WTC11 (cell line): ENCODE results near the gene PAQR9. TPM values are rescaled to one million over a fixed set of nuclear protein-coding genes. Genes with fewer than 3 reads are reported as not detected.
A peak's percentile ranks its signal among the peaks of the same experiment; 100 is the strongest.

Experiments used
- ATAC-seq: fragments of 200-7000 bp; cut with Tn5 transposase; 2 replicates; pipeline ENCODE4 v1.10.0; 2021; ENCODE audit warnings: mild to moderate bottlenecking, moderate library complexity
- CTCF ChIA-PET: fragments of 300-600 bp; sonication (Branson Sonifier 250); formaldehyde crosslinking; loops from one replicate; lab custom pipeline; 2021; ENCODE audit warnings: antibody characterized with exemption; lab: Charles Lee
- POLR2A ChIA-PET: fragments of 350-600 bp; sonication (Branson Sonifier 250); formaldehyde crosslinking; loops from one replicate; lab custom pipeline; 2021; ENCODE audit warnings: antibody characterized with exemption; lab: Charles Lee
- DNase-seq: peaks from one replicate; pipeline ENCODE4 v3.0.0; 2021; ENCODE audit warnings: low spot score
- H3K27ac Mint-ChIP-seq: 2 replicates; pipeline ENCODE4 v1.8.0; 2021; ENCODE audit warnings: mixed read lengths
- H3K27me3 Mint-ChIP-seq: 2 replicates; pipeline ENCODE4 v1.8.0; 2021; ENCODE audit warnings: low read depth, mild to moderate bottlenecking, moderate library complexity, mixed read lengths
- H3K36me3 Mint-ChIP-seq: 2 replicates; pipeline ENCODE4 v1.8.0; 2021; ENCODE audit warnings: mixed read lengths
- H3K4me1 Mint-ChIP-seq: 2 replicates; pipeline ENCODE4 v1.8.0; 2022; ENCODE audit warnings: mixed read lengths
- H3K4me3 Mint-ChIP-seq: 2 replicates; pipeline ENCODE4 v1.8.0; 2021; ENCODE audit warnings: mild to moderate bottlenecking, moderate library complexity, mixed read lengths
- H3K9me3 Mint-ChIP-seq: 2 replicates; pipeline ENCODE4 v1.8.0; 2021; ENCODE audit warnings: mixed read lengths
- CDX4 ChIP-seq: fragments of 250-450 bp; sonication (Bioruptor Pico); IDR thresholded peaks from 2 replicates; pipeline ENCODE4 v1.9.0; 2021; ENCODE audit warnings: moderate library complexity, mild to moderate bottlenecking, inconsistent platforms, borderline replicate concordance
- E2F5 ChIP-seq: sonication (generic); formaldehyde crosslinking; IDR thresholded peaks from 2 replicates; pipeline ENCODE4 v1.8.1; 2022; ENCODE audit warnings: mild to moderate bottlenecking, moderate library complexity, missing genetic modification reagents
- ERG ChIP-seq: fragments of 250-450 bp; sonication (Bioruptor Pico); IDR thresholded peaks from 2 replicates; pipeline ENCODE4 v1.8.0; 2021; ENCODE audit warnings: mild to moderate bottlenecking
- HMGA2 ChIP-seq: fragments of 250-450 bp; sonication (Bioruptor Pico); IDR thresholded peaks from 2 replicates; pipeline ENCODE4 v1.4.0; 2021; ENCODE audit warnings: mild to moderate bottlenecking, moderate library complexity
- IRF1 ChIP-seq: sonication (generic); formaldehyde crosslinking; IDR thresholded peaks from 2 replicates; pipeline ENCODE4 v1.8.0; 2023; ENCODE audit warnings: missing genetic modification reagents
- MAX ChIP-seq: sonication (generic); formaldehyde crosslinking; IDR thresholded peaks from 2 replicates; pipeline ENCODE4 v1.8.0; 2022; ENCODE audit warnings: mild to moderate bottlenecking, missing genetic modification reagents
- OVOL2 ChIP-seq: fragments of 250-450 bp; sonication (Bioruptor Pico); IDR thresholded peaks from 2 replicates; pipeline ENCODE4 v1.9.0; 2021; ENCODE audit warnings: mild to moderate bottlenecking, borderline replicate concordance
- PRDM15 ChIP-seq: sonication (generic); formaldehyde crosslinking; IDR thresholded peaks from 2 replicates; pipeline ENCODE4 v1.8.0; 2022; ENCODE audit warnings: missing genetic modification reagents
- PREB ChIP-seq: sonication (generic); formaldehyde crosslinking; IDR thresholded peaks from 2 replicates; pipeline ENCODE4 v1.8.1; 2022; ENCODE audit warnings: mild to moderate bottlenecking, missing genetic modification reagents, moderate library complexity, borderline replicate concordance
- PRRX2 ChIP-seq: fragments of 250-450 bp; sonication (Bioruptor Pico); IDR thresholded peaks from 2 replicates; pipeline ENCODE4 v1.8.0; 2021; ENCODE audit warnings: mild to moderate bottlenecking
- SMAD4 ChIP-seq: sonication (generic); formaldehyde crosslinking; IDR thresholded peaks from 2 replicates; pipeline ENCODE4 v1.8.0; 2022; ENCODE audit warnings: mild to moderate bottlenecking, missing genetic modification reagents
- SP1 ChIP-seq: sonication (generic); formaldehyde crosslinking; conservative IDR thresholded peaks from 2 replicates; pipeline ENCODE4 v1.8.1; 2022; ENCODE audit warnings: missing genetic modification reagents
- TP53 ChIP-seq: sonication (generic); formaldehyde crosslinking; IDR thresholded peaks from 2 replicates; pipeline ENCODE4 v1.8.1; 2023; ENCODE audit warnings: mild to moderate bottlenecking, missing genetic modification reagents
- ZNF138 ChIP-seq: sonication (generic); formaldehyde crosslinking; conservative IDR thresholded peaks from 2 replicates; pipeline ENCODE4 v1.8.1; 2022; ENCODE audit warnings: mild to moderate bottlenecking, moderate library complexity, missing genetic modification reagents
- ZNF423 ChIP-seq: fragments of 250-450 bp; sonication (Bioruptor Pico); IDR thresholded peaks from 2 replicates; pipeline ENCODE4 v2.1.2; 2022; ENCODE audit warnings: mild to moderate bottlenecking, moderate library complexity
- ZSCAN18 ChIP-seq: fragments of 250-450 bp; sonication (Bioruptor Pico); IDR thresholded peaks from 2 replicates; pipeline ENCODE4 v2.1.2; 2022; ENCODE audit warnings: mild to moderate bottlenecking, moderate library complexity
- total RNA-seq: library from RNA; stranded (reverse); gene quantifications from 3 replicates; pipeline ENCODE4 v1.2.3, GENCODE V29; 2021

Gene PAQR9
- total RNA-seq, 1 experiment from 2014 or later: 2.0 TPM

GRCh38 chr3:142953443-142953842, 10.0 kb downstream of the PAQR9 start:
- TF ChIP-seq MAX (CRISPR knock-in tag) (no peak), HMGA2 (CRISPR knock-in tag) (no peak), ERG (CRISPR knock-in tag) (no peak), ZSCAN18 (CRISPR knock-in tag) (no peak), SMAD4 (CRISPR knock-in tag) (no peak), TP53 (CRISPR knock-in tag) (no peak), PRRX2 (no peak), E2F5 (no peak), ZNF423 (CRISPR knock-in tag) (no peak), CDX4 (CRISPR knock-in tag) (no peak), ZNF138 (CRISPR knock-in tag) (no peak), PREB (no peak), OVOL2 (no peak), IRF1 (no peak)
- TF ChIP-seq, all 79 proteins: peak for 0
- Mint-ChIP-seq H3K27ac (no peak overlapping the region), H3K27me3 (peaks cover 2% of the 10 kb centered on the region; the same call in 1 of the 2 replicates), H3K36me3 (no peaks in the 10 kb centered on the region), H3K9me3 (no peaks in the 10 kb centered on the region), H3K4me1 (peaks cover 7% of the 10 kb centered on the region), H3K4me3 (no peak overlapping the region)
- DNase-seq: no peak
- POLR2A ChIA-PET: no interaction called here
- no peak; the same call in 1 of the 2 replicates for ATAC-seq
- CTCF ChIA-PET: interaction anchor here (0.8 kb wide), 1 partner anchor 125 kb away, joined by 4 read pairs; no protein-coding TSS in a partner anchor

- Mint-ChIP-seq H3K4me1 (peaks cover 7% of the 10 kb centered on the region), H3K36me3 (no peaks in the 10 kb centered on the region), H3K27me3 (peaks cover 2% of the 10 kb centered on the region; the same call in 1 of the 2 replicates)
- POLR2A ChIA-PET: no interaction called here
- TF ChIP-seq PRDM15 (CRISPR knock-in tag) (0 out of 2 replicates have a peak, but pooled peaks have one; percentile 49), SP1 (CRISPR knock-in tag) (no peak)
- TF ChIP-seq, all 79 proteins: peak for 1
- CTCF ChIA-PET: interaction anchor here (0.8 to 2.0 kb wide), 3 partner anchors 21 to 124 kb away, joined by 4 to 6 read pairs (median 6); no protein-coding TSS in a partner anchor
- Mint-ChIP-seq H3K4me3 (no peak overlapping the region), H3K9me3 (no peaks in the 10 kb centered on the region), H3K27ac (no peak overlapping the region)
- ATAC-seq: no peak; the same call in 1 of the 2 replicates
- DNase-seq: no peak
Observed at GRCh38 chr3:142952272-142953193, 10.9 kb downstream of the PAQR9 start.
